GM23338 (cell line): ENCODE results near the gene TBCC. TPM values are rescaled to one million over a fixed set of nuclear protein-coding genes. Genes with fewer than 3 reads are reported as not detected.

Experiments used
- ATAC-seq: fragments of 200-7000 bp; cut with Tn5 transposase; 3 replicates; pipeline ENCODE4 v1.9.1; 2020
- DNase-seq: peaks from one replicate; pipeline ENCODE4 v3.0.0-alpha.2; 2015; ENCODE audit warnings: low spot score
- H2AFZ ChIP-seq: fragments of 200-600 bp; sonication (generic); 2 replicates; pipeline ENCODE4 v1.8.0; 2016; ENCODE audit warnings: antibody characterized with exemption, mild to moderate bottlenecking, moderate library complexity
- H3F3A ChIP-seq: fragments of 200-600 bp; sonication (generic); replicated peaks from 2 replicates; pipeline ENCODE4 v1.8.0; 2017; ENCODE audit warnings: antibody characterized with exemption, mixed run types, low read depth
- H3K27ac ChIP-seq: fragments of 200-600 bp; sonication (generic); 2 replicates; pipeline ENCODE4 v1.6.1; 2016; ENCODE audit warnings: low read depth
- H3K27me3 ChIP-seq: fragments of 200-600 bp; sonication (generic); 2 replicates; pipeline ENCODE4 v1.8.0; 2016; ENCODE audit warnings: mild to moderate bottlenecking, mixed run types, moderate library complexity; ENCODE audit not compliant: insufficient read depth
- H3K36me3 ChIP-seq: fragments of 200-600 bp; sonication (generic); 2 replicates; pipeline ENCODE4 v1.8.0; 2016; ENCODE audit warnings: mild to moderate bottlenecking; ENCODE audit not compliant: insufficient read depth
- H3K4me1 ChIP-seq: fragments of 200-600 bp; sonication (generic); 2 replicates; pipeline ENCODE4 v1.8.0; 2016; ENCODE audit warnings: mild to moderate bottlenecking, moderate library complexity; ENCODE audit not compliant: insufficient read depth
- H3K4me2 ChIP-seq: fragments of 200-600 bp; sonication (generic); 2 replicates; pipeline ENCODE4 v1.7.1; 2017; ENCODE audit warnings: mixed run types
- H3K4me3 ChIP-seq: fragments of 200-600 bp; sonication (generic); 2 replicates; pipeline ENCODE4 v1.6.1; 2016; ENCODE audit warnings: mixed run types
- H3K79me2 ChIP-seq: fragments of 200-600 bp; sonication (generic); replicated peaks from 2 replicates; pipeline ENCODE4 v1.8.0; 2017; ENCODE audit warnings: mild to moderate bottlenecking; ENCODE audit not compliant: insufficient read depth
- H3K9me2 ChIP-seq: fragments of 200-600 bp; sonication (generic); 2 replicates; pipeline ENCODE4 v1.8.0; 2017; ENCODE audit not compliant: insufficient read depth
- H4K20me1 ChIP-seq: fragments of 200-600 bp; sonication (generic); replicated peaks from 2 replicates; pipeline ENCODE4 v1.8.0; 2017; ENCODE audit warnings: mild to moderate bottlenecking; ENCODE audit not compliant: insufficient read depth
- H3K27ac Mint-ChIP-seq: 2 replicates; pipeline ENCODE4 v1.8.0; 2020; ENCODE audit warnings: inconsistent platforms, mild to moderate bottlenecking, moderate library complexity, mixed read lengths
- H3K27me3 Mint-ChIP-seq: 3 replicates; pipeline ENCODE4 v1.8.0; 2022; ENCODE audit warnings: low read depth, mild to moderate bottlenecking, moderate library complexity, mixed read lengths, inconsistent platforms; ENCODE audit not compliant: insufficient read depth, poor library complexity
- H3K36me3 Mint-ChIP-seq: 3 replicates; pipeline ENCODE4 v1.8.0; 2021; ENCODE audit warnings: low read depth, mild to moderate bottlenecking, inconsistent platforms, moderate library complexity, mixed read lengths
- H3K4me1 Mint-ChIP-seq: 3 replicates; pipeline ENCODE4 v1.8.0; 2020; ENCODE audit warnings: mild to moderate bottlenecking, inconsistent platforms, mixed read lengths
- H3K4me3 Mint-ChIP-seq: 3 replicates; pipeline ENCODE4 v1.8.0; 2021; ENCODE audit warnings: moderate library complexity, mild to moderate bottlenecking, inconsistent platforms, mixed read lengths
- H3K9me3 Mint-ChIP-seq: 3 replicates; pipeline ENCODE4 v1.8.0; 2020; ENCODE audit warnings: moderate library complexity, mild to moderate bottlenecking, inconsistent platforms, mixed read lengths
- CREB1 ChIP-seq: fragments of 250-450 bp; sonication (Bioruptor Pico); IDR thresholded peaks from 2 replicates; pipeline ENCODE4 v1.5.0; 2020; ENCODE audit warnings: low read depth, mild to moderate bottlenecking, moderate library complexity
- EZH2phosphoT487 ChIP-seq: fragments of 200-600 bp; sonication (generic); IDR thresholded peaks from one replicate; pipeline ENCODE4 v1.8.1; 2018; ENCODE audit warnings: antibody characterized with exemption; ENCODE audit not compliant: unreplicated experiment
- JUNB ChIP-seq: IDR thresholded peaks from one replicate; pipeline ENCODE4 v1.6.1; 2016; ENCODE audit warnings: antibody characterized with exemption; ENCODE audit not compliant: unreplicated experiment
- NANOG ChIP-seq: IDR thresholded peaks from 2 replicates; pipeline ENCODE4 v1.6.1; 2016; ENCODE audit warnings: antibody characterized with exemption, borderline replicate concordance
- POLR2AphosphoS5 ChIP-seq: IDR thresholded peaks from 2 replicates; pipeline ENCODE4 v1.6.1; 2016; ENCODE audit warnings: antibody characterized with exemption, low read depth
- STAT1 ChIP-seq: IDR thresholded peaks from one replicate; pipeline ENCODE4 v1.6.1; 2016; ENCODE audit warnings: antibody characterized with exemption; ENCODE audit not compliant: unreplicated experiment
- ZNF331 ChIP-seq: fragments of 250-450 bp; sonication (Bioruptor Pico); IDR thresholded peaks from 2 replicates; pipeline ENCODE4 v1.5.0; 2020; ENCODE audit warnings: low read depth, mild to moderate bottlenecking, moderate library complexity
- polyA plus RNA-seq: library from polyadenylated mRNA; unstranded; fragments of >200 nt; fragmentation: Nextera tagmentation; extraction: Ambion mirVana; gene quantifications from 2 replicates; pipeline ENCODE4 v1.2.1, GENCODE V29; 2016
- total RNA-seq: library from RNA; depleted of rRNA; stranded (reverse); fragments of >200 nt; shearing (Covaris generic); gene quantifications from 2 replicates; pipeline ENCODE4 v1.2.3, GENCODE V29; 2014
- TF ChIP-seq, protein P1 (sequence below): fragments of 250-450 bp; sonication (Bioruptor Pico); IDR thresholded peaks from 2 replicates; pipeline ENCODE4 v1.5.0; 2020; ENCODE audit warnings: mild to moderate bottlenecking, moderate library complexity
- TF ChIP-seq, protein P2 (sequence below): IDR thresholded peaks from 2 replicates; pipeline ENCODE4 v1.6.1; 2016; ENCODE audit warnings: antibody characterized with exemption
- TF ChIP-seq, protein P3 (sequence below): IDR thresholded peaks from one replicate; pipeline ENCODE4 v1.6.1; 2018; ENCODE audit warnings: antibody characterized with exemption; ENCODE audit not compliant: unreplicated experiment

TBCC gene
- total and polyA plus RNA-seq, 2 experiments from 2014 or later, result 45.0 to 48.3 TPM

DNA sequence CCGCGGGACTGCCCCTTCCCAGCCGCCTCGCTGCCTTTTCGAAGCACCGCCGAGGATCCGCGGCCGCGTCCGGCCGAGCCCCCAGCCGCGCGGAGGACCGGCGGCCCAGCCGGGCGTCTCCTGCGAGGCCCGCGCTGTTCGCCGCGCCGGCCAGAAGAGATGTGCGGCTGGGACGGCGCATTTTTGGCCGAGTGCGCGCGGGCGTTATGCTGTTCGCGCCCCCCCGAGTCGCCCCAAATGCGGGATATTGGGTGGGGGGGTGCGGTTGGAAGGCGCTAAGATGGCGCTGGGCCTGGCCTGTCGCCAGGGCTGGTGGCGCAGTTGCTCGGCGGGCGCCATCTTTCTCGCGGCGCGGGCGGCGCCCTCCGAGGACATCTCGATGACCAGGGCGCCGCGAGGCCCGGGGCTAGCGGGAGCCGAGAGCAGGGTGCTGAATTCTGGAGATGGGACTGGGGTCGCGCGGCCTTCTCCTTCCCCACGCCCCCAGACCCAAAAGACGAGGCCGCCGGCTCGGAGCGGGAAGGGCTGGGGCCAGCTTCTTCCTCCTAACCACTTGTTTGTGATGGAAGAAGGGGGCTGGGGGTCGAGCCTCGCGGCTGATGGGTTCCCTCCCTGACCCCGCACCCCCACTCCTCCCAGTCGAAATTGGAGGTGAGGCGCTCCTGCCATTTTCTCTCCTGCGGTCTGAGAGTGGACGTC is 37.4 kb upstream of the TBCC start:
- H3K79me2 ChIP-seq, result peaks cover 52% of the 10 kb centered on the region

DNA sequence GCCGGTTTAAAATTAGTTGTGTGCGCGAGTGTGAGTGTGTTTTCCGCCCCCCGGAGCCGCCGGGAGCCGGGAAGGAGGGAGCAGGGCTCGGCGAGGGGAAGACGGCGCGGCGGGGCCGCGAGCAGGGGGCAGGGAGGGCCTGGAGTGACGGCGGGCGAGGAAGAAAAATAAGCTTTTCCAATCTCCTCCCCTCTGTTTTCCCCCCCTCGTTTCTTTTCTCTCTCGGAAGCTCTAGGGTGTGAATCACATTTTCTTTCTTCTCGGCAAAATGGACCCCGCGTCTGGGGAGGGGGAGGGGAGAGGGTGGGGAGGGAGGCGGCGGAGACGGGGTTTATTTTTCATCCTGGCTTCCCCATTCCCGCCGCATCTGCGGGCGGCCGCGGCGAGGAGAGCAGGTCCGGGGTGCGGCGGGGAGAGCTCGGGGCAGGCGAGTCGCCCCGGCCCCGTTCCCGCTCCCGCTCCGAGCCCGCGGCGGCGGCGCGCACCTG is 36.8 kb upstream of the TBCC start:
- Histone ChIP-seq H3F3A (0 out of 2 replicates have a peak, but pooled peaks cover 4% of the 10 kb centered on the region), H3K4me2 (peak overlapping the region; percentile 70), H2AFZ (no peak overlapping the region), H4K20me1 (no peaks in the 10 kb centered on the region), H3K79me2 (peaks cover 46% of the 10 kb centered on the region), H3K9me2 (no peaks in the 10 kb centered on the region), H3K4me3 (peak overlapping the region; percentile 68), H3K27me3 (no peaks in the 10 kb centered on the region), H3K27ac (peak overlapping the region; percentile 100), H3K36me3 (no peaks in the 10 kb centered on the region), H3K4me1 (peaks cover 29% of the 10 kb centered on the region)
- peaks cover 13% of the 10 kb centered on the region for H3K36me3 Mint-ChIP-seq
- DNase-seq (peak; percentile 77), ATAC-seq (peak; percentile 48)
- H3K4me3 Mint-ChIP-seq, result peak overlapping the region; percentile 81
- H3K9me3 Mint-ChIP-seq, result no peaks in the 10 kb centered on the region
- peak overlapping the region; percentile 98 for H3K27ac Mint-ChIP-seq
- H3K27me3 Mint-ChIP-seq, result peaks cover 26% of the 10 kb centered on the region
- TF ChIP-seq ZNF331 (CRISPR knock-in tag) (no peak), CREB1 (CRISPR knock-in tag) (peak; percentile 33; the same call in 1 of the 2 replicates), EZH2phosphoT487 (no peak)
- TF ChIP-seq, protein P1, sequence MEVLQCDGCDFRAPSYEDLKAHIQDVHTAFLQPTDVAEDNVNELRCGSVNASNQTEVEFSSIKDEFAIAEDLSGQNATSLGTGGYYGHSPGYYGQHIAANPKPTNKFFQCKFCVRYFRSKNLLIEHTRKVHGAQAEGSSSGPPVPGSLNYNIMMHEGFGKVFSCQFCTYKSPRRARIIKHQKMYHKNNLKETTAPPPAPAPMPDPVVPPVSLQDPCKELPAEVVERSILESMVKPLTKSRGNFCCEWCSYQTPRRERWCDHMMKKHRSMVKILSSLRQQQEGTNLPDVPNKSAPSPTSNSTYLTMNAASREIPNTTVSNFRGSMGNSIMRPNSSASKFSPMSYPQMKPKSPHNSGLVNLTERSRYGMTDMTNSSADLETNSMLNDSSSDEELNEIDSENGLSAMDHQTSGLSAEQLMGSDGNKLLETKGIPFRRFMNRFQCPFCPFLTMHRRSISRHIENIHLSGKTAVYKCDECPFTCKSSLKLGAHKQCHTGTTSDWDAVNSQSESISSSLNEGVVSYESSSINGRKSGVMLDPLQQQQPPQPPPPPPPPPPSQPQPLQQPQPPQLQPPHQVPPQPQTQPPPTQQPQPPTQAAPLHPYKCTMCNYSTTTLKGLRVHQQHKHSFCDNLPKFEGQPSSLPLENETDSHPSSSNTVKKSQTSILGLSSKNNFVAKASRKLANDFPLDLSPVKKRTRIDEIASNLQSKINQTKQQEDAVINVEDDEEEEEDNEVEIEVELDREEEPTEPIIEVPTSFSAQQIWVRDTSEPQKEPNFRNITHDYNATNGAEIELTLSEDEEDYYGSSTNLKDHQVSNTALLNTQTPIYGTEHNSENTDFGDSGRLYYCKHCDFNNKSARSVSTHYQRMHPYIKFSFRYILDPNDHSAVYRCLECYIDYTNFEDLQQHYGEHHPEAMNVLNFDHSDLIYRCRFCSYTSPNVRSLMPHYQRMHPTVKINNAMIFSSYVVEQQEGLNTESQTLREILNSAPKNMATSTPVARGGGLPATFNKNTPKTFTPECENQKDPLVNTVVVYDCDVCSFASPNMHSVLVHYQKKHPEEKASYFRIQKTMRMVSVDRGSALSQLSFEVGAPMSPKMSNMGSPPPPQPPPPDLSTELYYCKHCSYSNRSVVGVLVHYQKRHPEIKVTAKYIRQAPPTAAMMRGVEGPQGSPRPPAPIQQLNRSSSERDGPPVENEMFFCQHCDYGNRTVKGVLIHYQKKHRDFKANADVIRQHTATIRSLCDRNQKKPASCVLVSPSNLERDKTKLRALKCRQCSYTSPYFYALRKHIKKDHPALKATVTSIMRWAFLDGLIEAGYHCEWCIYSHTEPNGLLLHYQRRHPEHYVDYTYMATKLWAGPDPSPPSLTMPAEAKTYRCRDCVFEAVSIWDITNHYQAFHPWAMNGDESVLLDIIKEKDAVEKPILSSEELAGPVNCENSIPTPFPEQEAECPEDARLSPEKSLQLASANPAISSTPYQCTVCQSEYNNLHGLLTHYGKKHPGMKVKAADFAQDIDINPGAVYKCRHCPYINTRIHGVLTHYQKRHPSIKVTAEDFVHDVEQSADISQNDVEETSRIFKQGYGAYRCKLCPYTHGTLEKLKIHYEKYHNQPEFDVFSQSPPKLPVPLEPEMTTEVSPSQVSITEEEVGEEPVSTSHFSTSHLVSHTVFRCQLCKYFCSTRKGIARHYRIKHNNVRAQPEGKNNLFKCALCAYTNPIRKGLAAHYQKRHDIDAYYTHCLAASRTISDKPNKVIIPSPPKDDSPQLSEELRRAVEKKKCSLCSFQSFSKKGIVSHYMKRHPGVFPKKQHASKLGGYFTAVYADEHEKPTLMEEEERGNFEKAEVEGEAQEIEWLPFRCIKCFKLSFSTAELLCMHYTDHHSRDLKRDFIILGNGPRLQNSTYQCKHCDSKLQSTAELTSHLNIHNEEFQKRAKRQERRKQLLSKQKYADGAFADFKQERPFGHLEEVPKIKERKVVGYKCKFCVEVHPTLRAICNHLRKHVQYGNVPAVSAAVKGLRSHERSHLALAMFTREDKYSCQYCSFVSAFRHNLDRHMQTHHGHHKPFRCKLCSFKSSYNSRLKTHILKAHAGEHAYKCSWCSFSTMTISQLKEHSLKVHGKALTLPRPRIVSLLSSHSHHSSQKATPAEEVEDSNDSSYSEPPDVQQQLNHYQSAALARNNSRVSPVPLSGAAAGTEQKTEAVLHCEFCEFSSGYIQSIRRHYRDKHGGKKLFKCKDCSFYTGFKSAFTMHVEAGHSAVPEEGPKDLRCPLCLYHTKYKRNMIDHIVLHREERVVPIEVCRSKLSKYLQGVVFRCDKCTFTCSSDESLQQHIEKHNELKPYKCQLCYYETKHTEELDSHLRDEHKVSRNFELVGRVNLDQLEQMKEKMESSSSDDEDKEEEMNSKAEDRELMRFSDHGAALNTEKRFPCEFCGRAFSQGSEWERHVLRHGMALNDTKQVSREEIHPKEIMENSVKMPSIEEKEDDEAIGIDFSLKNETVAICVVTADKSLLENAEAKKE, result no peak
- TF ChIP-seq, protein P2, sequence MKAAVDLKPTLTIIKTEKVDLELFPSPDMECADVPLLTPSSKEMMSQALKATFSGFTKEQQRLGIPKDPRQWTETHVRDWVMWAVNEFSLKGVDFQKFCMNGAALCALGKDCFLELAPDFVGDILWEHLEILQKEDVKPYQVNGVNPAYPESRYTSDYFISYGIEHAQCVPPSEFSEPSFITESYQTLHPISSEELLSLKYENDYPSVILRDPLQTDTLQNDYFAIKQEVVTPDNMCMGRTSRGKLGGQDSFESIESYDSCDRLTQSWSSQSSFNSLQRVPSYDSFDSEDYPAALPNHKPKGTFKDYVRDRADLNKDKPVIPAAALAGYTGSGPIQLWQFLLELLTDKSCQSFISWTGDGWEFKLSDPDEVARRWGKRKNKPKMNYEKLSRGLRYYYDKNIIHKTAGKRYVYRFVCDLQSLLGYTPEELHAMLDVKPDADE, result peak; percentile 20; the same call in 1 of the 2 replicates
- H3K4me1 Mint-ChIP-seq, result peaks cover 22% of the 10 kb centered on the region

More for the DNA sequence above, 37.4 kb upstream of the TBCC start:
- Histone ChIP-seq H3F3A (0 out of 2 replicates have a peak, but pooled peaks cover 1% of the 10 kb centered on the region), H4K20me1 (no peaks in the 10 kb centered on the region), H3K4me1 (peaks cover 29% of the 10 kb centered on the region), H3K36me3 (no peaks in the 10 kb centered on the region), H3K9me2 (no peaks in the 10 kb centered on the region), H3K4me2 (peak overlapping the region; percentile 70), H3K27me3 (no peaks in the 10 kb centered on the region), H3K27ac (peak overlapping the region; percentile 100), H3K4me3 (peak overlapping the region; percentile 68), H2AFZ (no peak overlapping the region)
- Mint-ChIP-seq H3K27me3 (peaks cover 26% of the 10 kb centered on the region), H3K4me3 (peak overlapping the region; percentile 93), H3K9me3 (no peaks in the 10 kb centered on the region), H3K27ac (peak overlapping the region; percentile 99), H3K36me3 (peaks cover 13% of the 10 kb centered on the region), H3K4me1 (peaks cover 20% of the 10 kb centered on the region)
- DNase-seq (peak; percentile 73), ATAC-seq (peak; percentile 57)
- TF ChIP-seq POLR2AphosphoS5 (peak; percentile 81), NANOG (no peak), CREB1 (CRISPR knock-in tag) (no peak), JUNB (no peak), STAT1 (no peak)
- TF ChIP-seq, protein P3, sequence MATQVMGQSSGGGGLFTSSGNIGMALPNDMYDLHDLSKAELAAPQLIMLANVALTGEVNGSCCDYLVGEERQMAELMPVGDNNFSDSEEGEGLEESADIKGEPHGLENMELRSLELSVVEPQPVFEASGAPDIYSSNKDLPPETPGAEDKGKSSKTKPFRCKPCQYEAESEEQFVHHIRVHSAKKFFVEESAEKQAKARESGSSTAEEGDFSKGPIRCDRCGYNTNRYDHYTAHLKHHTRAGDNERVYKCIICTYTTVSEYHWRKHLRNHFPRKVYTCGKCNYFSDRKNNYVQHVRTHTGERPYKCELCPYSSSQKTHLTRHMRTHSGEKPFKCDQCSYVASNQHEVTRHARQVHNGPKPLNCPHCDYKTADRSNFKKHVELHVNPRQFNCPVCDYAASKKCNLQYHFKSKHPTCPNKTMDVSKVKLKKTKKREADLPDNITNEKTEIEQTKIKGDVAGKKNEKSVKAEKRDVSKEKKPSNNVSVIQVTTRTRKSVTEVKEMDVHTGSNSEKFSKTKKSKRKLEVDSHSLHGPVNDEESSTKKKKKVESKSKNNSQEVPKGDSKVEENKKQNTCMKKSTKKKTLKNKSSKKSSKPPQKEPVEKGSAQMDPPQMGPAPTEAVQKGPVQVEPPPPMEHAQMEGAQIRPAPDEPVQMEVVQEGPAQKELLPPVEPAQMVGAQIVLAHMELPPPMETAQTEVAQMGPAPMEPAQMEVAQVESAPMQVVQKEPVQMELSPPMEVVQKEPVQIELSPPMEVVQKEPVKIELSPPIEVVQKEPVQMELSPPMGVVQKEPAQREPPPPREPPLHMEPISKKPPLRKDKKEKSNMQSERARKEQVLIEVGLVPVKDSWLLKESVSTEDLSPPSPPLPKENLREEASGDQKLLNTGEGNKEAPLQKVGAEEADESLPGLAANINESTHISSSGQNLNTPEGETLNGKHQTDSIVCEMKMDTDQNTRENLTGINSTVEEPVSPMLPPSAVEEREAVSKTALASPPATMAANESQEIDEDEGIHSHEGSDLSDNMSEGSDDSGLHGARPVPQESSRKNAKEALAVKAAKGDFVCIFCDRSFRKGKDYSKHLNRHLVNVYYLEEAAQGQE, result peak; percentile 7
